Upper lobe of right lung (tissue), 1 donor: ENCODE data around the gene STK36. TPM values are rescaled to one million over a fixed set of nuclear protein-coding genes. Genes with fewer than 3 reads are reported as not detected.

Experiments used
- ATAC-seq: fragments of 200-7000 bp; cut with Tn5 transposase; one replicate; pipeline ENCODE4 v1.9.1; 2020; ENCODE audit warnings: mild to moderate bottlenecking, moderate library complexity
- DNase-seq: peaks from one replicate; pipeline ENCODE4 v3.0.0-alpha.2; 2020
- H3K27ac ChIP-seq: fragments of 200-600 bp; one replicate; pipeline ENCODE4 v1.8.0; 2022
- H3K27me3 ChIP-seq: fragments of 200-600 bp; one replicate; pipeline ENCODE4 v1.8.0; 2022; ENCODE audit warnings: mild to moderate bottlenecking
- H3K36me3 ChIP-seq: fragments of 200-600 bp; one replicate; pipeline ENCODE4 v1.8.0; 2022
- H3K4me1 ChIP-seq: fragments of 200-600 bp; one replicate; pipeline ENCODE4 v1.8.0; 2022
- H3K4me3 ChIP-seq: fragments of 200-600 bp; one replicate; pipeline ENCODE4 v1.8.0; 2022; ENCODE audit warnings: mild to moderate bottlenecking
- H3K9me3 ChIP-seq: fragments of 200-600 bp; one replicate; pipeline ENCODE4 v1.8.0; 2022
- intact Hi-C: fragments of 100-400 bp; cut with DNase I; formaldehyde crosslinking; loops from one replicate; pipeline ENCODE4 v1.11.0; 2022
- total RNA-seq: library from RNA; stranded (reverse); fragmentation: NEBNext Ultra II Directional; extraction: Animal tissue kit (Norgen Biotek cat#: 25700); gene quantifications from one replicate; pipeline ENCODE4 v1.2.1, GENCODE V29; 2021
- TF ChIP-seq, protein P1 (sequence below): fragments of 200-600 bp; IDR thresholded peaks from one replicate; pipeline ENCODE4 v1.8.0; 2022; ENCODE audit warnings: antibody characterized with exemption
- donor health status: DM: no; HTN: yes; CAD: no; lungs with severe emphysema.

The STK36 gene
- total RNA-seq, 1 donor from 2014 or later = 35.2 TPM

DNA sequence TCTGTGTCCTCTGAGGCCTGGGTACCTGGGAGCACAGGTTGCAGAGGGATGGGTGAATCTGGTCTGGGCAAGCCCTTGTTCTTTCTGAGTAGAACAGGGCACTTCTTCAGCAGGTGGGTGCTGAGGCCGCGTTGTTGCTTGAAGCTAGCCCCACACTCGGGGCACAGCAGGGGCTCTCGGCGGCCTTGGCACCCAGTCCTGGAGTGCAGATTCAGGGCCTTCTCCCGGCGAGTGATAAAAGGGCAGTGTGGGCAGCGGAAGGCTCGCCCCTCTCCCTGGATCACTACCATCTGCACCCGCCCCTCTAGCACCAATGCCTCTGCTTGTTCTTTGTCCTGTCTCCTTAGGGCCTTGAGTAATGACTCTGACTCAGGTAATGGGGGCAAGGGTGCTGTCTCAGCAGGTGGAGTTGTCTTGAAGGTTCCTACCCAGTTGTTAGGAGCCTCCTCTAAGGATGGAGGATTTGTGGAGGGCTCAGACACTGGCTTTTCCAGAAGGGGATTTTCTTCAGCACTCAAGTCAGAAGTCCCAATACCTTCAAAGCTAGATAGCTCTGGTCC, 28.1 kb upstream of the STK36 start:
- ATAC-seq (no peak), DNase-seq (no peak)
- TF ChIP-seq, protein P1, sequence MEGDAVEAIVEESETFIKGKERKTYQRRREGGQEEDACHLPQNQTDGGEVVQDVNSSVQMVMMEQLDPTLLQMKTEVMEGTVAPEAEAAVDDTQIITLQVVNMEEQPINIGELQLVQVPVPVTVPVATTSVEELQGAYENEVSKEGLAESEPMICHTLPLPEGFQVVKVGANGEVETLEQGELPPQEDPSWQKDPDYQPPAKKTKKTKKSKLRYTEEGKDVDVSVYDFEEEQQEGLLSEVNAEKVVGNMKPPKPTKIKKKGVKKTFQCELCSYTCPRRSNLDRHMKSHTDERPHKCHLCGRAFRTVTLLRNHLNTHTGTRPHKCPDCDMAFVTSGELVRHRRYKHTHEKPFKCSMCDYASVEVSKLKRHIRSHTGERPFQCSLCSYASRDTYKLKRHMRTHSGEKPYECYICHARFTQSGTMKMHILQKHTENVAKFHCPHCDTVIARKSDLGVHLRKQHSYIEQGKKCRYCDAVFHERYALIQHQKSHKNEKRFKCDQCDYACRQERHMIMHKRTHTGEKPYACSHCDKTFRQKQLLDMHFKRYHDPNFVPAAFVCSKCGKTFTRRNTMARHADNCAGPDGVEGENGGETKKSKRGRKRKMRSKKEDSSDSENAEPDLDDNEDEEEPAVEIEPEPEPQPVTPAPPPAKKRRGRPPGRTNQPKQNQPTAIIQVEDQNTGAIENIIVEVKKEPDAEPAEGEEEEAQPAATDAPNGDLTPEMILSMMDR = no peak
- Histone ChIP-seq H3K27me3 (no peaks in the 10 kb centered on the region), H3K4me3 (no peak overlapping the region), H3K27ac (no peak overlapping the region), H3K36me3 (peaks cover 91% of the 10 kb centered on the region), H3K4me1 (no peaks in the 10 kb centered on the region), H3K9me3 (no peaks in the 10 kb centered on the region)
- intact Hi-C loops = no loop called here

DNA sequence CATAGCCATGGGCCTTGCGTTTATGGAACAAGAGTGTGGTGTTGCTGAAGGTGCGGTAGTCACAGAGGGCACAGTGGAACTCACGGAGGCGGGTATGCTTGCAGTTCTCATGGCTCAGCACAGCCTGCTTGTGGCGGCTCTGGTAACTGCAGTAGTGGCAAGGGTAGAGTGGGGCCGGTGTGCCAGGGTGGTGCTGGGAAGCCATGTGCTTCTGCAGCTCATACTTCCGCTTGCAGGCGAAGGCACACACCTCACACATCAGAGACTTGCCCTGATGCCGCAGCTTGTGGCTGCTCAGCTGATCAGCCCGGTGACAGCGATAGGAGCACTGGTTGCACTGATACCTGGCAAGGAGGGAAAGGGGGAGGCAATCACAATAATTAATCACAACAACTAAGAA, 27.2 kb upstream of the STK36 start:
- Histone ChIP-seq H3K36me3 (peaks cover 91% of the 10 kb centered on the region), H3K4me1 (no peaks in the 10 kb centered on the region), H3K4me3 (no peak overlapping the region), H3K9me3 (no peaks in the 10 kb centered on the region), H3K27ac (no peak overlapping the region), H3K27me3 (no peaks in the 10 kb centered on the region)
- no peak for DNase-seq
- intact Hi-C loops = no loop called here
- TF ChIP-seq, protein P1 = no peak
- no peak for ATAC-seq

DNA sequence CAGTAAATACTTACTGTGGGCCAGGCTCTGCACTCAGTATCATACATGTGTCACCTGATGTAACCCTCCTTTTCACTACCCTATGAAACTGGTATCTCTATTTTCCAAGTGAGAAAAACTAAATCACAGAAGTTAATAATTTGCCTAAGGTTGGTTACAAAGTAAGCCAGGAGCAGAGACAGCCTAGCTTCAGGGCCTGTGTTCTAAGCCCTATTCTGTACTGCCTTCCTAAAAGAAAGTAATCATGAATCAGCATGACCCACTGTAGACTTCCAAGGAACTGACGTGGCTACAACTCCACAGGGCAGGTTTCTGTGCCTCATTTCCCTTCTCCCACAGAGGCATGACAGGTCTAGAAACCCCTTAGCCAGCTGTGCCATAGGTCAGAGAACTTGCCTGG, 26.8 kb upstream of the STK36 start:
- no peak overlapping the region for H3K27ac ChIP-seq
- intact Hi-C loops = no loop called here

DNA sequence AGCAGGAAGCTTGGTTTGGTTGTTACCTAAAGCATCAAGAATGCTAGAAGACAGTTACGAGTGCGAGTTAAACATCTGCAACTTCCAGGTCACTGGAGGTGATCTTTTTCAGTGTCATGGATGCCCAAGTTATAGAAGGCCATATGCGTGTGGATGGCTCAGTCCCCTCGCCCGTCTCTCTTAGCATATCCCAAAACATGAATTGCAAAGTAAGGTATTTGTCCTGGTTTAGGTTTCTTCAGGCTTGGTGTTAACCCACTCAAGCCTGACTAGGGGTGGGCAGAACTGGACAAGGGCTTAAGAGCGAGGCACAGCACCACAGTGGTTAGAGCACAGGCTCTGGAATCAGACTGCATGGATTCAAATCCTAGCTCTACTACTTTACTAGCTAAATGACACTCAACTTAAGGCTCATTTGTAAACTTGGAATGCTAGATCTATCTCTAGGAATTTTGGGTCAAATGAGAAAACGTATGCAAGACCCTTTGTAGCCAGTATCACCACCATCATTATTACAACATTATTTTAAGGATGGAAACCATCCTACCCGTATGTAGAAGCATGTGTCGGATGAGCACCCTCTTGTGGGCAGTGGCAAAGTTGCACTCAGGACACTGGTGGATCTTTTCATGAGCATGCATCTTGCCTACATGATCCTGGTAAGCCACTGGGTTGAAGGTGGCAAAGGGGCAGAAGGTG, 23.6 kb upstream of the STK36 start:
- no peak for DNase-seq
- Histone ChIP-seq H3K4me1 (no peaks in the 10 kb centered on the region), H3K36me3 (peaks cover 98% of the 10 kb centered on the region), H3K27ac (no peak overlapping the region), H3K4me3 (no peak overlapping the region), H3K9me3 (no peaks in the 10 kb centered on the region), H3K27me3 (no peaks in the 10 kb centered on the region)
- ATAC-seq = peak; percentile 83
- TF ChIP-seq, protein P1 = peak; percentile 84
- intact Hi-C loops = no loop called here

More for the DNA sequence above, 26.8 kb upstream of the STK36 start:
- DNase-seq (no peak), ATAC-seq (no peak)
- Histone ChIP-seq H3K36me3 (peaks cover 93% of the 10 kb centered on the region), H3K9me3 (no peaks in the 10 kb centered on the region), H3K27me3 (no peaks in the 10 kb centered on the region), H3K4me3 (no peak overlapping the region), H3K4me1 (no peaks in the 10 kb centered on the region)
- TF ChIP-seq, protein P1 = no peak

DNA sequence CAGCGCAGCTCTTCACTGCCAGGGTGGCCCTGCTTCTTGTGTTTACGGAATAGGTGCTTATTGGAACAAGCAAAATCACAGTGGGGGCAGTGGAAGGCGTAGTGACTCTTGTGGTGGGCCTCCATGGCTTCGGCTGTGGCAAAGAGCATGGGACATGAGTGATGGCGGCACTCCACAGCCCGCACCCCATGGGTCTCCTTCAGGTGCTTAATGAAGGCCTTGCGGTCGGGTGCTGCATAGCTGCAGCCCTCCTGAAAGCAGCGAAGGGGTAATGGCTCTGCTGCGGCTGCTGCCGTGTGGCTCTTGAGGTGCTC, 23.1 kb upstream of the STK36 start:
- ATAC-seq (no peak), DNase-seq (no peak)
- H3K27ac ChIP-seq = no peak overlapping the region
- intact Hi-C loops = no loop called here
- no peaks in the 10 kb centered on the region for H3K27me3 ChIP-seq
- TF ChIP-seq, protein P1 = no peak
- no peaks in the 10 kb centered on the region for H3K9me3 ChIP-seq
- peaks cover 98% of the 10 kb centered on the region for H3K36me3 ChIP-seq
- no peaks in the 10 kb centered on the region for H3K4me1 ChIP-seq
- no peak overlapping the region for H3K4me3 ChIP-seq
